T1000 (cell line): ENCODE measurements around the gene TRIP6.
"Not testable (repeated sequence)": the region's sequence is repeated elsewhere in the genome, so short reads cannot be mapped to it uniquely, and the experiment has no call there.

Experiments used
- DNase-seq: peaks from one replicate; lab custom pipeline; 2025; ENCODE audit warnings: mixed read lengths; lab: John Stamatoyannopoulos, UW

TRIP6 gene

GRCh38 chr7:100891568-100892247 is 24.5 kb downstream of the TRIP6 start:
- DNase-seq, result no peak

- no peak for DNase-seq
Observed at GRCh38 chr7:100892364-100893317, 25.5 kb downstream of the TRIP6 start.

- DNase-seq, result no peak
Observed at GRCh38 chr7:100893318-100893895, 26.2 kb downstream of the TRIP6 start.

- no peak for DNase-seq
Observed at GRCh38 chr7:100893910-100894721, 26.9 kb downstream of the TRIP6 start.

- DNase-seq, result no peak
Observed at GRCh38 chr7:100894860-100895700, 27.9 kb downstream of the TRIP6 start.

GRCh38 chr7:100895701-100895955 is 28.4 kb downstream of the TRIP6 start, which contains the start of gene ACHE:
Gene ACHE, minus strand, starts transcription at chr7:100895888. Its CDS starts 1,656 bp downstream, at chr7:100894232.
- no peak for DNase-seq

- DNase-seq, result no peak
Observed at GRCh38 chr7:100895956-100896731, 29.0 kb downstream of the TRIP6 start.

- peak; percentile 7 for DNase-seq
Observed at GRCh38 chr7:100896732-100897608, 29.8 kb downstream of the TRIP6 start.

- no peak for DNase-seq
Observed at GRCh38 chr7:100897772-100898454, 30.7 kb downstream of the TRIP6 start.

- DNase-seq, result no peak
Observed at GRCh38 chr7:100899432-100899831, 32.2 kb downstream of the TRIP6 start.

GRCh38 chr7:100900978-100901377 is 33.8 kb downstream of the TRIP6 start:
- DNase-seq, result no peak

- no peak for DNase-seq
Observed at GRCh38 chr7:100901921-100902332, 34.7 kb downstream of the TRIP6 start.

- DNase-seq, result no peak
Observed at GRCh38 chr7:100902638-100903037, 35.5 kb downstream of the TRIP6 start.

GRCh38 chr7:100908512-100908911 is 41.3 kb downstream of the TRIP6 start:
- DNase-seq, result no peak

- DNase-seq, result not testable (repeated sequence)
Observed at GRCh38 chr7:100910443-100910842, 43.3 kb downstream of the TRIP6 start.

GRCh38 chr7:100911484-100911883 is 44.3 kb downstream of the TRIP6 start:
- DNase-seq, result no peak

- no peak for DNase-seq
Observed at GRCh38 chr7:100914208-100914878, 47.2 kb downstream of the TRIP6 start.

- no peak for DNase-seq
Observed at GRCh38 chr7:100914879-100915447, 47.8 kb downstream of the TRIP6 start.
